Daoy (cell line): ENCODE data around the gene DAD1. TPM values are rescaled to one million over a fixed set of nuclear protein-coding genes. Genes with fewer than 3 reads are reported as not detected.
A peak's percentile ranks its signal among the peaks of the same experiment; 100 is the strongest.
"Not testable (repeated sequence)": the region's sequence is repeated elsewhere in the genome, so short reads cannot be mapped to it uniquely, and the experiment has no call there.

ENCODE experiments used
- DNase-seq: peaks from one replicate; pipeline ENCODE4 v3.0.0-alpha.2; 2015; ENCODE audit warnings: low read depth
- total RNA-seq: library from RNA; depleted of rRNA; stranded (reverse); fragments of >200 nt; shearing (Covaris generic); gene quantifications from 2 replicates; pipeline ENCODE4 v1.2.3, GENCODE V29; 2014

Gene DAD1
- total RNA-seq, 1 experiment from 2014 or later = 470 TPM

DNA sequence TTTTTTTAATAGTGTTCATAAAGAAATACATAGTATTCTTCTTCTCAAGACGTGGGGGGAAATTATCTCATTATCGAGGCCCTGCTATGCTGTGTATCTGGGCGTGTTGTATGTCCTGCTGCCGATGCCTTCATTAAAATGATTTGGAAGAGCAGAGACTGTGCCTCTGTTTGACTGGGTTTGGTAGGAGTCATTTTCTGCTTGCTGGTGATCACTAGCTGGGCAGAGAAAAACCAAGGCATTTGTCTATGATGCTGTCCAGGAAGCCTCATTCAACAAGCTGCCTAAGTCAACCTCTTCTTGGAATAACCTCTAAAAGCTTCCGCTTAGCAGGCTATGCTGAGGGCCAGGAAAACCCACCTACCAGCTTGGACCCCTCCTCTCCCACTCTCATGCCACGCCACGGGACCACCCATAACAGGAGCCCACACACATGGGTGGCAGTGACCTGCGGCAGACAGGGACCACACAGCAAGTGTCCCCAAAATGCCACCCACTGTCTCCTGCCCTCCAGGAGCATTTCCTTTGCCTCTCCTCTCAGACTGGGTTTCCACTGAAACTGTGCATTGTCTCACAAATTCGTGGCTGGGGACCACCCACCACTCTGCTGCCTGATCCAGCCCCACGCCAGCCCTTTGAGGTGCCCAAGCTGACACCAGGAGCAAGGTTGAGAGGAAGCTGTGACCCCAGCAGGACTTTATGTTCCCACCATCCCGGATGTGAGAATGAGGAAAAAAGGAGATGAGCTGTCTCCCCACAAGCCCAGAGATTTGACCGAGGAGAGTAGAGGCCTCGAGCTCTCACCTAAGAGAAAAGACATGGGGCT, 36.8 kb downstream of the DAD1 start:
- DNase-seq = no peak

DNA sequence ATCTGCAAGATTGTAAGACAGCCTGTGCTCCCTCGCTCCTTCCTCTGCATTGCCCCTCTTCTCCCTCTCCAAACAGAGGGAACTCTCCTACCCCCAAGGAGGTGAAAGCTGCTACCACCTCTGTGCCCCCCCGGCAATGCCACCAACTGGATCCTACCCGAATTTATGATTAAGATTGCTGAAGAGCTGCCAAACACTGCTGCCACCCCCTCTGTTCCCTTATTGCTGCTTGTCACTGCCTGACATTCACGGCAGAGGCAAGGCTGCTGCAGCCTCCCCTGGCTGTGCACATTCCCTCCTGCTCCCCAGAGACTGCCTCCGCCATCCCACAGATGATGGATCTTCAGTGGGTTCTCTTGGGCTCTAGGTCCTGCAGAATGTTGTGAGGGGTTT, 37.4 kb downstream of the DAD1 start:
- no peak for DNase-seq

DNA sequence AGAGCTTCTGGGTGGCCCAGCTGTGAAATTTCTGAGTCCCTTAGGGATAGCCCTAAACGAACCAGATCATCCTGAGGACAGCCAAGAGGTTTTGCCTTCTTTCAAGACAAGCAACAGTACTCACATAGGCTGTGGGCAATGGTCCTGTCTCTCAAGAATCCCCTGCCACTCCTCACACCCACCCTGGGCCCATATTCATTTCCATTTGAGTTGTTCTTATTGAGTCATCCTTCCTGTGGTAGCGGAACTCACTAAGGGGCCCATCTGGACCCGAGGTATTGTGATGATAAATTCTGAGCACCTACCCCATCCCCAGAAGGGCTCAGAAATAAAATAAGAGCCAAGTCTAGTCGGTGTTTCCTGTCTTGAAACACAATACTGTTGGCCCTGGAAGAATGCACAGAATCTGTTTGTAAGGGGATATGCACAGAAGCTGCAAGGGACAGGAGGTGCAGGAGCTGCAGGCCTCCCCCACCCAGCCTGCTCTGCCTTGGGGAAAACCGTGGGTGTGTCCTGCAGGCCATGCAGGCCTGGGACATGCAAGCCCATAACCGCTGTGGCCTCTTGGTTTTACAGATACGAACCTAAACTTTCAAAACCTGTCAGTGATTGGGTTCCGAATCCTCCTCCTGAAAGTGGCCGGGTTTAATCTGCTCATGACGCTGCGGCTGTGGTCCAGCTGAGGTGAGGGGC, 38.9 kb downstream of the DAD1 start:
- DNase-seq = peak; percentile 83

DNA sequence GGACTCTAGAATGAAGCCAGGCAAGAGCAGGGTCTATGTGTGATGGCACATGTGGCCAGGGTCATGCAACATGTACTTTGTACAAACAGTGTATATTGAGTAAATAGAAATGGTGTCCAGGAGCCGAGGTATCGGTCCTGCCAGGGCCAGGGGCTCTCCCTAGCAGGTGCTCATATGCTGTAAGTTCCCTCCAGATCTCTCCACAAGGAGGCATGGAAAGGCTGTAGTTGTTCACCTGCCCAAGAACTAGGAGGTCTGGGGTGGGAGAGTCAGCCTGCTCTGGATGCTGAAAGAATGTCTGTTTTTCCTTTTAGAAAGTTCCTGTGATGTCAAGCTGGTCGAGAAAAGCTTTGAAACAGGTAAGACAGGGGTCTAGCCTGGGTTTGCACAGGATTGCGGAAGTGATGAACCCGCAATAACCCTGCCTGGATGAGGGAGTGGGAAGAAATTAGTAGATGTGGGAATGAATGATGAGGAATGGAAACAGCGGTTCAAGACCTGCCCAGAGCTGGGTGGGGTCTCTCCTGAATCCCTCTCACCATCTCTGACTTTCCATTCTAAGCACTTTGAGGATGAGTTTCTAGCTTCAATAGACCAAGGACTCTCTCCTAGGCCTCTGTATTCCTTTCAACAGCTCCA, 39.6 kb downstream of the DAD1 start:
- DNase-seq = no peak

DNA sequence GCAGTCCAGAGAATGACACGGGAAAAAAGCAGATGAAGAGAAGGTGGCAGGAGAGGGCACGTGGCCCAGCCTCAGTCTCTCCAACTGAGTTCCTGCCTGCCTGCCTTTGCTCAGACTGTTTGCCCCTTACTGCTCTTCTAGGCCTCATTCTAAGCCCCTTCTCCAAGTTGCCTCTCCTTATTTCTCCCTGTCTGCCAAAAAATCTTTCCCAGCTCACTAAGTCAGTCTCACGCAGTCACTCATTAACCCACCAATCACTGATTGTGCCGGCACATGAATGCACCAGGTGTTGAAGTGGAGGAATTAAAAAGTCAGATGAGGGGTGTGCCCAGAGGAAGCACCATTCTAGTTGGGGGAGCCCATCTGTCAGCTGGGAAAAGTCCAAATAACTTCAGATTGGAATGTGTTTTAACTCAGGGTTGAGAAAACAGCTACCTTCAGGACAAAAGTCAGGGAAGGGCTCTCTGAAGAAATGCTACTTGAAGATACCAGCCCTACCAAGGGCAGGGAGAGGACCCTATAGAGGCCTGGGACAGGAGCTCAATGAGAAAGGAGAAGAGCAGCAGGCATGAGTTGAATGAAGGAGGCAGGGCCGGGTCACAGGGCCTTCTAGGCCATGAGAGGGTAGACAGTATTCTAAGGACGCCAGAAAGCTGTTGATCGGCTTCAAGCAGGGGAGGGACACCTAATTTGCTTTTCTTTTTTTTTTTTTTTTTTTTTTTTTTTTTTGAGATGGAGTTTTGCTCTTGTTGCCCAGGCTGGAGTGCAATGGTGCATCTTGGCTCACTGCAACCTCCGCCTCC, 40.9 kb downstream of the DAD1 start:
- DNase-seq = no peak

DNA sequence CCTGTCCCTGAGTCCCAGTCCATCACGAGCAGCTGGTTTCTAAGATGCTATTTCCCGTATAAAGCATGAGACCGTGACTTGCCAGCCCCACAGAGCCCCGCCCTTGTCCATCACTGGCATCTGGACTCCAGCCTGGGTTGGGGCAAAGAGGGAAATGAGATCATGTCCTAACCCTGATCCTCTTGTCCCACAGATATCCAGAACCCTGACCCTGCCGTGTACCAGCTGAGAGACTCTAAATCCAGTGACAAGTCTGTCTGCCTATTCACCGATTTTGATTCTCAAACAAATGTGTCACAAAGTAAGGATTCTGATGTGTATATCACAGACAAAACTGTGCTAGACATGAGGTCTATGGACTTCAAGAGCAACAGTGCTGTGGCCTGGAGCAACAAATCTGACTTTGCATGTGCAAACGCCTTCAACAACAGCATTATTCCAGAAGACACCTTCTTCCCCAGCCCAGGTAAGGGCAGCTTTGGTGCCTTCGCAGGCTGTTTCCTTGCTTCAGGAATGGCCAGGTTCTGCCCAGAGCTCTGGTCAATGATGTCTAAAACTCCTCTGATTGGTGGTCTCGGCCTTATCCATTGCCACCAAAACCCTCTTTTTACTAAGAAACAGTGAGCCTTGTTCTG, 41.6 kb downstream of the DAD1 start:
- DNase-seq = peak; percentile 72

DNA sequence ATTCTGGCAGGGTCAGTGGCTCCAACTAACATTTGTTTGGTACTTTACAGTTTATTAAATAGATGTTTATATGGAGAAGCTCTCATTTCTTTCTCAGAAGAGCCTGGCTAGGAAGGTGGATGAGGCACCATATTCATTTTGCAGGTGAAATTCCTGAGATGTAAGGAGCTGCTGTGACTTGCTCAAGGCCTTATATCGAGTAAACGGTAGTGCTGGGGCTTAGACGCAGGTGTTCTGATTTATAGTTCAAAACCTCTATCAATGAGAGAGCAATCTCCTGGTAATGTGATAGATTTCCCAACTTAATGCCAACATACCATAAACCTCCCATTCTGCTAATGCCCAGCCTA, 42.3 kb downstream of the DAD1 start:
- no peak for DNase-seq

DNA sequence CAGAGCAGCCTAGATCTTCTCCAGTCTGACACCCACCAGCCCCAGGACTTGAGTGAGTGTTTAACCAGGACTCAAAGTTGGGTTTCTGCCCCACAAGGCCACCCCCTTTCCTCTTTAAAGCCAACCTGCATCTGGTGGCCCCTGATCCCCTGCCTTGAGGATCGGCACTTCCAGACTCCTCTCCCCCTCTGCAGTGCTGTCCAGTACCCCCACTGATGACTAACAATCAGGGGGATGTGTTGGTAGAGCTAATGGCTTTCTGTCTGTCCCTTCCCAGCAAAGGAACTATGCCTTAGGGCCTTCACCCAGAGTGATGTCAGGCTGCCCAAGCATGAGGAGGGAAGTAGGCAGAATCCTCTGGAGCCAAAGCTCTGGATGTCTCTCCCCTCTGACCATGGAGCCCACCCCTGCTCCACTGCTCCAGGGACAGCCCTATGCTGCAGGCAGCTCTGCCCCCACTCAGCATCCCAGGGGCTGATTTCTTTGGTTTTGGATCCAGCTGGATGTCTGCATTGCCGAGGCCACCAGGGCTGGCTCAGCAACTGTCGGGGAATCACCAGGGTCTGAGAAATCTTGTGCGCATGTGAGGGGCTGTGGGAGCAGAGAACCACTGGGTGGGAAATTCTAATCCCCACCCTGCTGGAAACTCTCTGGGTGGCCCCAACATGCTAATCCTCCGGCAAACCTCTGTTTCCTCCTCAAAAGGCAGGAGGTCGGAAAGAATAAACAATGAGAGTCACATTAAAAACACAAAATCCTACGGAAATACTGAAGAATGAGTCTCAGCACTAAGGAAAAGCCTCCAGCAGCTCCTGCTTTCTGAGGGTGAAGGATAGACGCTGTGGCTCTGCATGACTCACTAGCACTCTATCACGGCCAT, 42.9 kb downstream of the DAD1 start:
- peak; percentile 88 for DNase-seq

DNA sequence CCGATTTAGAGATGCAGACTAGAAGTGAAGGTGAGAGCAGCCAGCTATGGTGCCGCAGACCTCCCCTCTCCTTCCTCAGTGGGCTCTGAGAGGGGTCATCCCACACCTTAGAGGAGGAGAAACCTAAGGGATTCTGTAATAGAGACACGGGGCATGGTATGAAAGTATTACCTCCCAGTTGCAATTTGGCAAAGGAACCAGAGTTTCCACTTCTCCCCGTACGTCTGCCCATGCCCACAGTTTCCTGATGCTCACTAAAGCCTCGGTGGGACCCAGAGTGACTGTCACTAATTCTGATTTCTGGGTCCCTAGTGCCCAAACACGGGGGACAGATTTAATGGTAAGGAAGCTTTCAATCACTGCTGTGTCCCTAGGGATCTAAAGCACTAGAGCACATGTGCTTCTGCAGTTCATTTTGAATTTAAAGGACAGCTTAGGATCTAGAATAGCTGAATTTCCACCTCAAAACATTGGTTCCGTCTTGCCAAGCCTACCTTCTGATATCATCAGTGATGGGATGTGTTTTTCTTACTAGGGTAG, 44.1 kb downstream of the DAD1 start:
- DNase-seq = no peak

DNA sequence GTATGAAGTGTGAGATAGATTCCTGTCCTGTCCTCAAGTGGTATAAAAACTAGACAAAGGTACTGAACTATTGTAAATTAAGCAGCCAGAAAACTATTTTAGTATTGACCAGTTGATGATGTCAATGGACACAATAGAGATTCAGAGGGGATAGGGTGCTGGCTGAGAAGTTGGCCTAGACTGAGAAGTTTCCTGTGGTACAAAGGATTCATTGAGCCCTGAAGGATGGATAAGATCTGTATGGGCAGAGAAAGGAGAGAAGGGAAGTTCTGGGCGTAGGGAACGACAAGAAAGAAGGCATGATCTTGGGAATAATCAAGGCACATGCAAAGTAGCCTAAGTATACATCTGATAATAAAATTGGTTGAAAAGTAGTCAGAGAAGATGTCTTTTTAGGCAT, 44.6 kb downstream of the DAD1 start:
- no peak for DNase-seq

DNA sequence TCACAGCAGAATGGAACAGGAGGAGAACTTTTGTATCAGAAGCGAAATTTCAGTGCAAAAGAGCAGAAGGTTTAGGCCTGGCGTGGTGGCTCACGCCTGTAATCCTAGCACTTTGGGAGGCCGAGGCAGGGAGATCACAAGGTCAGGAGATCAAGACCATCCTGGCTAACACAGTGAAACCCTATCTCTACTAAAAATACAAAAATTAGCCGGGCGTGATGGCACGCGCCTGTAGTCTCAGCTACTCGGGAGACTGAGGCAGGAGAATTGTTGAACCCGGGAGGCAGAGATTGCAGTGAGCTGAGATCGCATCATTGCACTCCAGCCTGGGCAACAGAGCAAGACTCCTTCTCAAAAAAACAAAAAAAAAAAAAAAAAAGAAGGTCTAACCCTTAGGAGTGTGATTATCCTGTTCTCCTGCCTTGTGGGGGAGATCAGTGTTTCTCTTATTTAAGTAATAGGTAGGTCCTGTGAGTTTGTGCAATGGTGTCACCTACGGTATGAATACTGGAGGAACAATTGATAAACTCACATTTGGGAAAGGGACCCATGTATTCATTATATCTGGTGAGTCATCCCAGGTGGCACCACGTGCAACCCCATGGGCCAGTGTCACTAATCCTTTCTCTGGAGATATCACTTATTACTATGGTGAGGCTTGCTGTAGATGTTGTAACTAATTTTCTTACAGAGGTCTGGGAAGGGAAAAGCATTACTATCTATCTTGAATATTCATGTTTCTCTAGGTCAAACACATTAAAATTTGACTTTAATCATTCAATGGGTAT, 45.3 kb downstream of the DAD1 start:
- not testable (repeated sequence) for DNase-seq

DNA sequence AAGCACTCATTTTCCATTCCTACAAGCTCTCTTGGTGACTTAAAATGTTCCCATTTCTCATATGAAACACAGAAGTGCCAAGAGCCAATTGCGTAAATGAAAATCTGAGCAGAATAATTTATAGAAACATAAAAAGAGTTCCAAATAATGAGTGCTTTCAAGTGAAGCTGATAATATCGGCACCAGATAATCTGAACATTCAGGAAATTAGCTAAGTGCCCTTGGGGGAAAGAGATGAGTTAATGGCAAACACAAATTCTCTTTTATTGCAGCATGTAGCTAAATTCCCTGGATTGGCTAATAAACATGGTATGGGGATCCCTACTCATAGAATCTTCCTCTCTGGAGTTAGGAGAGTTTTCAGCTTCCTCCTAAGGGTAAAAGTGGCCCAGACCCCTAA, 46.7 kb downstream of the DAD1 start:
- DNase-seq = no peak

DNA sequence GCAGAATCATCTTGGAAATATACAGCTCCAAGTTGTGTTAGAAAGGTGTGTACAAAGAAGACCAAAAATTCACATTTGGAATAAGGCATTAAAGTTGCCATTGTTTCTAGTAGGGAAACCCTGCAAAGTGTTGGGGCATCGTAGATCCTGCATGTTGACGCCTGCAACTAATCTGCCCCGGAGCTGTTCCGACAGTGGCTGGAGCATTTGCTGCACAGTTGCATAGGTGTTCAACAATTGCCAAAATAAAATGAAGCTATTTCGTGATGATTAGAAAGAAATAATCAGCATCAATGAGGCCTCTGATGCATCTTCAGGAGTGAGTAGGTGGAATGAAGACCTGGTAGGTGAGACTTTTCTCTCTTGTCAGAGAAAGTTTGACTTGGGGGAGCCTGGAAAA, 47.3 kb downstream of the DAD1 start:
- no peak for DNase-seq

DNA sequence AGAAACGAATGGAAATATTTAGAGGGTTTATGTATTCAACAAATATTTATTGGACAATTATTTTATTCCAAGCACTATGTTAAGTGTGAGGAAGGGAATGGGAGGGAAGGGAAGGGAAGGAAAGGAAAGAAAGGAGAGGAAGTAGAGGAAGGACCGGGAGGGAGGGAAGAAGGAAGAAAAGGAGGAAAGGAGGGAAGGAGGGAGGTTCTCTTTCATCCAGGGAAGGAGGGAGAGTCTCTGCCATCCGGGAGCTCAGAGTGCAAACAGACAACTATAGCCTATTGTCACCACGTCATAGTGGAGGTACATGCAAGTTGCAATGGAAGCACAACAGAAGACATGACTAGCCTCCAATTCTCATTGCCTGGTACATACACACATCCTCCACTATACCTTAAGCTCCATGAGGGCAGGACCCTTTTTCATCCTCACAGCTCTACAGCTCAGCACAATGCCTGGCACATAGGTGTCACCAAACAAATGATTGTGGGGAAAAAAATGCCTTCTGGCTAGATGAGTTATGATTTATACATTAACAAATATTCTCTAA, 48.1 kb downstream of the DAD1 start:
- no peak for DNase-seq

DNA sequence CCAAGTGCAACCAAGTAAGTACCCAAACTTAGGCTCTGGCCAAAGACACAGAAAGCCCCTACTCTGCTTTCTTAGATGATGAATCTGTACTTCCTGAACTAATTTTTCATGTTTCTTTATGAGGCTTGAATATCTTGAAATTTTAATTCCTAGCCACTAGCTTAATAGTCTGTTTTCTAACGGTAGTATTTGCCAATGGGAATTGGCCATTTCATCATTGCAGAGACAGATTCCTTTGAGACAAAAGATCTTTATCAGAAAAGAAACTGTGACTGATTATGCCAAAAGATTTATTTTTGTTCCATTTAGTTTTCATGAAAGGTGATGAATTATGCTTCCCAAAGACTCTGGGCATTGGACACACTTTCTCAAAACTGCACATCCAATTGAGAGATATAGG, 48.7 kb downstream of the DAD1 start:
- no peak for DNase-seq

DNA sequence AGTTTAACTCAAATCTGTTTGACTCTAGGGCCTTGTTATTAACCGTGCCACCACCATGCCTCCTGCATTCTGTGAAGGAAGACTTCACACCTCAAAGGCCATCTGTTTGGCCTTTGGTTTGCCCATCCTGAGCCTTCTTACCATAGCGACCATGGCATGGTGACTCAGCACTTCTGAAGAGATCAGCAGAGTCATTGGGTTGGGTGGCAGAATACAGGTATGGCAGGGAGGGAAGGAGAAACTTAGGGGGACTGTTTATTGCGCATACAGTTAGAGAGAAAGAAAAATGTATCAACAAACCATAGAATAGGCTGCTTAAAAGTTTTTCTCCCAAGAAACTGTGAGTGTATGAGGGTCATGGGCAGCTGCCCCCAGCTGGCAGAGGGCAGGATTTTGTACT, 49.2 kb downstream of the DAD1 start:
- DNase-seq = no peak

DNA sequence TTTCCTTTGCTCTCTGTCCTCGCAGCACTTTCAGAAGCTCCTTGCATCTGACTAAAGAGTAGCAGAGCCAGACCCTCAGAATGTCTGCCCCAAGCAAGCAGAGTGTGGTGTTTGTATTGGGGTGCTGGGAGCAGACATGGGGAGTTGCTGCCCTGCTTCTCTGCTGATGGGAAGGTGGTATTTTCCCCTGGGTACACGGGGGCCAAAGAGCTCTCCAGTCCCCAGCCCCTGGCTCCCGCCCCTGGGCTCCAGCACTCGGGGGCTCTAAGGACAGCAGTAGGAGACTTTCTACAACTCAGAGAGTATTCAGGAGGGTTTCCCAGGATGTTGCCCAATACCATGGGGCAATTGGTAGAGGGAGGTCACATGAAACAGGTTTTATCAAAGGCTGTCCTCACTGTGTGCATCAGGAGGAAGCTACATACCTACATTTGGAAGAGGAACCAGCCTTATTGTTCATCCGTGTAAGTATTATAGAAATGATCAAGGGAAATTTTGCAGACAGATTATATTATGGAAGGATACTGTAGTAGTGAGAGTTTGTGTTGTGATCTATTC, 50.3 kb downstream of the DAD1 start:
- DNase-seq = no peak

DNA sequence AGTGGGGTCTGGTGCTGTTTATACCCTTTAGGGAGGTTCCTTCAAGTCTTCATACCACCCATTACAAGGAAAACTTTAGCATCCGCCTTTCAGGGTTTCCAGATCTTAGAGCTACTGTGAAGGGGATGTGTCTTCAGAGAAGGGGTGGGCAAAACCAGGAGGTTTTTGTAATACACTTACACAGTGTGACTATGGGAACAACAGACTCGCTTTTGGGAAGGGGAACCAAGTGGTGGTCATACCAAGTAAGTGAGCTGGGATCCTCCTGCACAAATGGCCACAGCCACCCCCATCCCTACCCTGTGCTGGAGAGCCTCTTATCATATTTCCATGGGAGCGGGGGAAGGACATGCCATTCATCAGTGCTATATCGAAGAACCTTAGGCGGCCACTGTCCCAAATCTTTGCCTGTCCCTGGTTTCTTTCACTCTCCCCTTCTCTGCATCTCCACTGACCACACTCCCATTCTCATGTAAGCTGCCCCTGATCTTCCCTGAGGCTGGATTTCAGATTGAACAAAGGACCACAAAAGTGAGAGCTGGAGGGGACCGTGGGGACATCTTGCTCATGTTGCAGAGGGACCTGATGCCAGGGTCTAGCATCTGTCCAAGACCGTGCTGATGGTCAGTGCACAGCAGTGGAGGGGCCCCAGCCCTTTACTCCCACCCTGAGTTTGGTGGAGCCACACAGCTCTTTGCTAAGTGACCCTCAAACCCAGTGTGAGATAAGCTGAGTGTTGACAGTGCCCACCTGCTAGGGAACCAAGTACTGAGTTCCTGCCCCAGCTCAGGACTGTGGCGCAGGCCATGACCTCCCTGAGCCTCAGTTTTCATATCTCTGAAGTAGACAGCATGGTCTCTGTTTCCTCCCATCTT, 51.4 kb downstream of the DAD1 start:
- DNase-seq = no peak
